Daoy (cell line): ENCODE measurements around the gene UCN2. TPM values are rescaled to one million over a fixed set of nuclear protein-coding genes. Genes with fewer than 3 reads are reported as not detected.

Experiments
- DNase-seq: peaks from one replicate; pipeline ENCODE4 v3.0.0-alpha.2; 2015; ENCODE audit warnings: low read depth
- total RNA-seq: library from RNA; depleted of rRNA; stranded (reverse); fragments of >200 nt; shearing (Covaris generic); gene quantifications from 2 replicates; pipeline ENCODE4 v1.2.3, GENCODE V29; 2014; rRNA removed

The UCN2 gene, protein sequence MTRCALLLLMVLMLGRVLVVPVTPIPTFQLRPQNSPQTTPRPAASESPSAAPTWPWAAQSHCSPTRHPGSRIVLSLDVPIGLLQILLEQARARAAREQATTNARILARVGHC
- total RNA-seq = 3.0 and 6.2 TPM in 2 replicates

DNA sequence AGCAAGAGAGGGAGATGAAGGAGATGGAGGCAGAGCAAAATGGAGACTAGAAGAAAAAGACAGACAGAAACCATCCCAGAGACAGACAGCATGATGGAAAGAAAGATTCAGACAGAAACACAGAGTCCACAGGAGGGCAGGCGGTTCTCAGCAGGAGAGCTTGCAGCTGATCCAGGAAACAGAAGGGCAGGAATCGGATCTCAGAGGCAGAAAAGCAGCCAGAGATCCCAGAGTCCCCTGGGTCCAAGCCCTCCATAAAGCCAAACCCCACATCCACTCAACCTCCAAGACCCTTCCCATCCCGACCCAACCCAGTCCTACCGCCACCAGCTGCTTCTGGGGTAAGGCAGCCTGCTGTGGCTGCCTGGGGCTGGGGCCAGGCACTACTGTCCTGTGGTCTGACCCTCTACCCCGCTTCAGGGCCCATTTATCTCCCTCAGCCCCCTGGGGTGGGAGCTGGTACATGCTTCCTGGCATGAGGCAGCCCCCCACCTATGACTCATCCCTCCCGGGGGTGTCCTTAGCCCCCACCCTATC, at the start of gene UCN2:
TSS of gene UCN2 (minus strand) at position 400 of the 537 bp plus-strand sequence. CDS start 657 bp downstream, outside the sequence.
- DNase-seq = peak; percentile 58

DNA sequence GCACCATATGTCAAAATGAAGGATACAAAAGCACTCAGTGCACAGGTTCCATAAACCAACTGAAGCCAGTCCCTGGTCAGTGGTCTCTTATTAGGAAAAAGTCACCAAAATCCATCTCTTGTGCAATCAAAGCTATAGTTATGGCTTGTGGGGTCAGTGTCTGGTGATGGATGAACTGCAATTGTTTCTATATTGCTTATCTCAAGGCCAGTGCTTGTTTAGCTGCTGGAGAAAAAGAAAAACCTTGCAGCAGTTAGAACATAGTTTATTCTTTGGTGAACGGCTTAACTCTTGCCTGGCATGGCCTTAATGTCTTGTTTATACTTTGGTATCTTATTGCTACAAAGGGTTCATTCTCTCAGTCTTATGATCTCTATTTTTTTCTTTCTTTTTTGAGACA, 48.7 kb upstream of the UCN2 start:
- no peak for DNase-seq

DNA sequence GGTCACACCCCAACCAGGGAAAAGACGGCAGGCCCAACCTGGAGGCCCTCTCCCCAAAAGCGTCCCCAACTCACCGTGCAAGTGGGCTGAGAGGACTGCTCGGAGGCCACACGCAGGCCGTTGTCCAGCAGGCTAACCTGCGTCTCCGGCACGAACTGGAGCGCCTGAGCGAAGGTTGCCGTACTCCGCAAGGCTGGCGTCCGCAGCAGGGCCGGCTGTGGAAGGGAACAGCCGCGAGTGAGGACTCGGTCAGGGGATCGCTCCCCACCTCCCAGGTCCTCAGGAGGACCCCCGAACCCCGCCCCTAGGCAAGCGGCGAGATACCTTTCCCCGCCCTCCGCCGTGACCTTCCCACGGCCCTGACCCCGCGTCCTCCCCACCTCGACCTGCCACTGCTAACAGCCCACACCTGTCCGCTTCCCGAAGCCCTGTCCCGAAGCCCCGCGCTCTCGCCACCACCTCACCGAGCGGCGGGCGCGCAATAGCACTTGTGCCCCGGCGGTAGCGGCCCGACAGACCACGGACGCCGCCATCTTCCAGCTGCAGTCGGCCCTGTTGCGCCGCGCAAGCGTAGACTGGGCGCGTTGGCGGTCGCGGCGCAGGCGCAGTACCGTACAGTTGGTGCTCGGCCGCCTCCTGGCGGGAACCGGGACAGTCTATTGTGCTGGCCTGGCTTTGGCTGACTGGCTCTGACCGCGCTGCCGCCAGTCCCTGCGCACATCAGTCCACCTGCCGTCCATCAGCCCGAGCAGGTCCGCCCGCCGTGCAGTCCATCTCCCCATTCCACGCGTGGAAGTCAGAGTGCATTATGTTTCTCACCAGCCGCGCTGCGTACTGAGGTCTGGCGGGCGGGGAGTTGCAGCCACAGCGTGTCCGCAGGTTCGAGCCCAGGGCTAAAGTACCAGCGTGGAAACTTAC, 45.8 kb upstream of the UCN2 start, which contains the start of gene UQCRC1:
TSS of gene UQCRC1 (minus strand) at position 559 of the 918 bp plus-strand sequence. CDS start at position 533, 26 bp downstream.
- DNase-seq = peak; percentile 95

DNA sequence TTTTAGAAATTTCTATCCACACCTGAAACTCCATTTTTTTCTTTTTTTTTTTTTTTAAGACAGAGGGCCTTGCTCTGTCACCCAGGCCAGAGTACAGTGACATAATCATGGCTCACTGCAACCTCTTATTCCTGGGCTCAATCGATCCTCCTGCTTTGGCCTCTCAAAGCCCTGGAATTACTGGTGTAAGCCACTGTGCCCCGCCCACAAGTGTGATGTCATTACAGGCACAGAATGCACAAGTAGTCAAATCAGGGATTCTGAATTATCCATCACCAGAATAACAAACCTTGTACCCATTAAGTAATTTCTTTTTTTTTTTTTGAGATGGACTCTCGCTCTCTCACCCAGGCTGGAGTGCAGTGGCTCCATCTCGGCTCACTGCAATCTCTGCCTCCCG, 43.9 kb upstream of the UCN2 start:
- no peak for DNase-seq

DNA sequence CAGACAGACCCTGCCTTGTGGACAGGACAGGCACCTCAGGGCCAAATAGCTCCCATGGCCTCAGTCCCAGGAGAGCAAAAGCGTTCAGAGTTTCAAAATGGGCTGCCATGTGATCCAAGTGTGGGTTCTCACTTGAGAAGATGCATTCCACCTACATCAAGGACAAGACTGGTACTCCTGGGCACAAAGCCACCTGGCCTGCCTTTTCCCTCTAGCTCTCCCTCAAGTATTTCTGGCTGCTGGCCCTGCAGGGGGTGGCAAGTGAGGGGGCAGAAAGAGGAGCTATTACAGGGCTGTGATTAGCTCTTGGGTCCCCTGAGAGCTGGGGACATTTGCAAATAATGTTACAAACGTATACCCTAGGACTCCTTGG, 38.0 kb upstream of the UCN2 start:
- no peak for DNase-seq

DNA sequence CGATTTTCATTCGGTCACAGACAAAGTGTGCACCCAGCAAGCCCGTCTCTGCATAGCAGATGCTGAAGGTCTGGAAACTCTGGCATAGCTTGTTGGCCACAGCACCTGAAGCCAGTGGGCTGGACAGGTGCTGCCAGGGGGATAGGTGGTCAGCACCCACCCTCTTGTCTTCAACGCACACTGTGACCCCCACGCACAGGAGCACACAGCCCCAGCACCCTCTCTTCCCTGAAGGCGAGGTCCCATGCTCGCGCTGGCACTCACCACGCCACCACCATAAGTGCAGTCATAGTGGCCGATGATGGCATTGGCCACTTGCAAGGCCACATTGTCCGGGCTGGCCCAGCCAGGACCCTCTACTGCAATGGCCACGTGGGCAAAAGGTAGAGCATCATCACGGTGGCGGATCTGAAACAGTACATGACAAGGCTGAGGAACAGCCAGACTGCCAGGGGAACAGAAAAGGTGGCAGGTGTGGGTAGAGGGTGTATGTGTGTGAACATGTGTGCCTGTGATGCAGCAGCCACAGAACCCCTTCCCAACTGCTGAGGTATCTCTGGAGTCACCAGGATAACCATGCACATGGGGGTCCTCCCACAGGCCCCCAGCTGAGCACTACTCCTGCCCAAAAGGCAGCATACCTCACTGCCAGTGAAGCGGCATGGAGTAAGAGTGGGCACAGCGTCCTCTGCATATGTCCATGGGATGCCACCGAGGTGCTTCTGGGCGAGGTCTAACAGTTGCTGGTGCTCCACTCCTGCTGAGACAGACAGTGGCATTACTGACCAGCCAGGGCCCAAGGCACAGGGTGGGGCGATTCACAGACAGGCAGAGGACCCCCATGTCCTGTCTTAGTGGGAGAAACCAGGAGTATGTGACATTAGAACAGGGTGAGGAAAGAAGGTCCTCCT, 37.4 kb upstream of the UCN2 start:
- no peak for DNase-seq

DNA sequence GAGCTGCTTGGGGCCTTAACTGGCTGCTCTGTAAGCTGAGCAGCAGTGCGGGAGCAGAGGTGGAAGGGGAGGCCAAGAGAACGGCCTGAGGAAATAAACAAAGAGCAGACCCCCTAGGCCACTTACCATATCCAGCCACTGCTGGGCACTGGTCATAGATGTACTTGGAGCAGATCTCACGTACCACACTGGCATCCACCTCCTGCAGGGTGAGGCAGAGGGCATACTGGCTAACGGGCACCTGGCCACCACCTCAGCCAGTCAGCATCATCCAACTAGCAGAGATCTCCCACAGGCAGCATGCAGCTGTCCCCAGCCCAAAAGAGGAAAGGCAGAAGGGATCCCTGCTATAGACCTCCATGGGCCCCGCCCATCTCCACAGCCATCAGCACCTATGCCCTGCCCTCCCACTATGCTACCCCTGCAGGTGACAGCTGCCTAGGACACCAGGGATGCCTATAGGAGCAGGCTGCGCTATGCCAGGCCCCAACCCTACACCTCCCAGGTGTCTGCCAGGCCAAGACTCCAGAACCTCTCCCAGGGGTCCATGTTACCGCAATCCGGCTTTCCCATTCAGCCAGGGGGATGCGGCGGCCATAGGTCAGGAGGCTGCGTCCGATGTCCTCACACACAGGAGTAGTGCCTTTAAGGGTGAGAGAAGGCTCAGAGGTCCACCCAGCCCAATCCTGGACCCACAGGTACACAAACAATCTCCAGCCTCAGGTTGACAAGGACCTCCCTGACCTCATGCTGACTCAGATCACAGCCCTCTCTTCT, 36.1 kb upstream of the UCN2 start:
- no peak for DNase-seq

DNA sequence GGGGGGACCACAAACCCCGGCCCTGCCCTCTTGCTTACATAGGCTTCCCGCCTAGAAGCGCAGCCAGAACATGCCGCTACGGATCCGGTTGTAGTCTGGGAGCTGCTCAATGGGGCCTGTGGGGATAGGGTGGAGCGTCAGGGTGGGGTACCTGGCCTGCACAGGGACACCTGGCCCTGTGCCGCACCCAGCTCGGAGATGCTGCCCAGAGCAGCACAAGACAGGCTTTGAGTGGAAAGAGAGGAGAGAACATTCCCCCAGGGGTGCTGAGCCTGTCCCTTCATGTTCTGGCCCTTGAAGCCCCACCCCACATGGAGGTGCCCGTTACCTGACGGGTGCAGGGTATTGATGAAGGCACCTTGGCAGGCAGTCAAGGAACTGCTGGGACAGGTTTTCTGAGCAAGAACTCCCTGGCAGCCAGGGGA, 35.5 kb upstream of the UCN2 start:
- DNase-seq = no peak

DNA sequence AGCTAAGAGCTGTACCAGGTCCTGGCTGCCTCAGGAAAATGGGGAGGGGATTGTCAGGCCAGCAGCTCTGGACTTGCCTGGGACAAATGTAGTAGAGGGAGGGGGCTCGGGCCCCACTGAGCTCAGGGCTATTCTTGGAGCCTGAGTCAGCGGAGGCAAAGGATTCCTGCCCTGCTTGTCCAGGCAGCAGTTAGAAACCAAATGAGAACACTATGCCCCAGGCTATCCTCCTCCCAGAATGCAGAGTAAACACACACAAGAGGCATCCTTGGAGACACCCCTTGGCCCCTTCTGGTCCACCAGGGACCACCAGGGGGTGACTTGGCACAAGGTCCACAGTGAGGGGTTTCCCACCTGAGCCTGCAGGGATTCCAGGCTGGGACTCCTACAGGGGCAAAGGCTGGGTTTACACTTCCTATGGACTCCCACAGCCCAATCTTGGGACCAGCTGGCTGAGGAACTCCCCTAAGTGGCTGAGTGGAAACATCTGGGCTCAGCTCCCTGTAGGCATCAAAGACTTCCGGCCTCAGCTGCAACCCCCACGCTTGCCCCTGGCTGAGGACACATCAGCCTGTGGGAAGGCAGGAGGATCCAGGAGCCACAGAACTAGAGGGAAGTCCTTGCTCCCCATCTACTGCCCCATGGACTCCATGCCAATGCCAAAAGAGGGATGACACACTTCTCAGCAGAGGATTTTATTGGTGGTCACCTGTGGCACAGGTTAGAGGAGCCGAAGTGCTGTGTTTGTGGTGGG, 34.9 kb upstream of the UCN2 start:
- peak; percentile 94 for DNase-seq

DNA sequence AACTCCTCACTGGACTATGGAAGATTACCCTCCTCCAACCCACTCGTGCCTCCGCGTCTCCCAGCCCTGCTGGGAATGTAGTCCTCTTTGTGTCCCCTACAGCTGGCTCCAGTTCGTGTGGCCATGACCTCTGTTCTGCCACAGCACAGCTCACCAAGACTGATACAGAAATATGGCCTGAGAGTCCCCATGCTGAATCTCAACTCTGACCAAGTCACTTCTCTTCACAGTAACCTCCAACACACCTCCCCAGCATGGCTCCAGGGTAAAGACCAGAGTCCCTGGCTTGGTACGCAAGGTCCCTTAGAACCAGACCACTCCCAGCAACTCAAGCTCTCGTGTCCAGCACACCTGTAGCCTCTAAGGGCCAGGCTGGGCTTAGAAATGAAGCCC, 33.8 kb upstream of the UCN2 start:
- no peak for DNase-seq

DNA sequence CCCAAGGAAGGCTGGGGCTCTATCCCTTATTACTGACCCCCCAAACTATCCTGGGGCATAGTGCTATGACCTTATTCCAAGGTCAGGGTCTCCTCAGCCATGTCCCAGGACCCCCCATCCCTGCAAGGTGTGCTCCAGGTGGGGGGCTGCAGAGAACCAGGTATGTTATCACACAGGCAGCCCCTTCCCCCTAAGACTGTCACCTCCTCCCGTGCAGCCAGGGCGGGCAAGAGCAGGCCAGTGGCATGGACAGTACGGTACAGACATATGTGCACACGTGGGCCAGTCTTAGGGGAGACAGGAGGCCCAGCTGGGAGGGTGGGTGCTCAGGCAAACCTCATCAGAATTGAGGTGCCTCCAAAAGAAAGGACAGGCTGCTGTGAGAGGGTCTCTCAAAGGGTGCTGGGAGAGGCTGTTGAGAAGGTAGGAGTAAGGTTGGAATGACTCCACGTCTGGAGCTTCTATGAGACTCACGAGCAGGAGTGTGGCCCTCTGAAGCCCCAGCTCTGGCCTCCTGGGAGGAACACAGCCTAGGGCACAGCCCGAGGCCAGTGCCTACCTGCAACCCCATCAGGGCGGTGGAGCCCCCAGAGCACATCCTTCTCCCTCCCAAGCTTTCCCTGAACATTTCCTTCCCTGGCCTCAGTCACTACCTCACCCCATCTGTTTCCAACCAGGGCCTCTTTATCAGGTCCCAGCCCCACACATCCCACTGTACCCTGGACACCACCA, 33.3 kb upstream of the UCN2 start:
- DNase-seq = no peak

DNA sequence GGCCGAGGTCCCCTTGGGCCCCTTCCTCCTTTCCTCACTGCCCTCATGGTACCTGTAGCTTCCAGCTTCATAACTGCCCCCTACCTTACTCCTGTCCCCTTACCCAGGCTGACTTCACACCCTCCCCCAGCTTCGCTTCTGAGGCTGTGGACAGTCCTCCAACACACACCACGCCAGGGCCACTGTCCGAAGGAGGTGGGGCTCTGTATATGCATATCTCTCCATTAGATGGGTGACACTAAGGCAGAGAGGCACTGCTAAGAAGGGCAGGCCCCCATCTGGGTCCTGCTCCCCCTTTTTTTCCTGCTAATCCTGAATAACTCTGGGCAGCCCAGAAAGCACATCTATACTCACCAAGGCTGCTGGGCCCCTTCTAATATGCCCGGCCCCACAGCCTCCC, 32.6 kb upstream of the UCN2 start:
- no peak for DNase-seq

DNA sequence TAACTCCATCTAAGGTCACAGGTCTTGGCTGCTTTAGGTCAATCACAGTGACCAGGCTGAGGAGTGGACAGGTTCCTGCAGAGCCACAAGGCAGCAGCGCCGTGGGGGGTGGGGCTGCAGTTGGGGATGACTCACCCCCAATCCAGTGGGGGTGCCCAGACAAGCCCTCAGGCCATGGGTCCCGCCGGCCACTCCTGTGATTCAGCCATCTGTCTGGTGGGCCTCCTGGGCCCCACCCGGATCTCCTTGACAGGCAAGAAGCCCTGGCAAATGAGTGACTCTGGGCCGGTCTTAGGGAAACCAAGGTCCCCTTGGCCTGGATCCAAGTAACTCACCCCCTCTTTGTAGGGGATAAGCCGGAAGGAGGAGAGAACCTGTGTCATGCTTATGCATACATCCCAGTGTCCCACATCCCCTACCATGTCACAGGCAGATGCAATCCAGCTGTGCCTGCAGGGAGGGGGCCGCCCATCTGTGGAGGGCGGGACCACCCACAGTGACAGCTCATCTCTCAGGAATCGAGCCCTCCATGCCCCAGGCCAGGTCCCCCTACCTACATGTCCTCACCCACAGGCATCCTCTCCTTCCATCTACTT, 32.0 kb upstream of the UCN2 start:
- peak; percentile 97 for DNase-seq

DNA sequence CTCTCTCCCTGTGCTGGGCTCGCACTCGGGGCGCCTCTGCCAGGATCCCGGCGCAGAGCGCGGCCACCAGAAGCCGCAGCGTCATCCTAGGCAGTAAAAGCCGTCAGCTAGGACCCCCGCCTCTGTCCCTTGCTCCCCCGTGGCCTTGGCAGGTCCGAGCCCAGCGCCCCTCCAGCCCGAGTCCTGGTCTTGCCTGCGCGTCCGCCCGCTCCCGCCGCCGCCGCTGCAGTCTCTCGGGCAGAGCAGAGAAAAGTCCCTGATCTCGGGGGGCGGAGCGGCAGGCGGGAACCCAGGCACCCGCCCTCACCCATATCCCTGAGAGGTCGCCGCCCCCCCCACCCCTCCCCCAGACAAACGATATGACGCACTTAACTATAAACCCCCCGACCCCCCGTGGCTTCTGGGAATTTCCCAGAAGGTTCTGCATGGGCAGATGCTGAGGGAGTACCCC, 31.5 kb upstream of the UCN2 start, which contains the start of gene COL7A1:
TSS of gene COL7A1 (minus strand) at position 255 of the 451 bp plus-strand sequence. CDS start at position 85, 170 bp downstream.
- DNase-seq = no peak

DNA sequence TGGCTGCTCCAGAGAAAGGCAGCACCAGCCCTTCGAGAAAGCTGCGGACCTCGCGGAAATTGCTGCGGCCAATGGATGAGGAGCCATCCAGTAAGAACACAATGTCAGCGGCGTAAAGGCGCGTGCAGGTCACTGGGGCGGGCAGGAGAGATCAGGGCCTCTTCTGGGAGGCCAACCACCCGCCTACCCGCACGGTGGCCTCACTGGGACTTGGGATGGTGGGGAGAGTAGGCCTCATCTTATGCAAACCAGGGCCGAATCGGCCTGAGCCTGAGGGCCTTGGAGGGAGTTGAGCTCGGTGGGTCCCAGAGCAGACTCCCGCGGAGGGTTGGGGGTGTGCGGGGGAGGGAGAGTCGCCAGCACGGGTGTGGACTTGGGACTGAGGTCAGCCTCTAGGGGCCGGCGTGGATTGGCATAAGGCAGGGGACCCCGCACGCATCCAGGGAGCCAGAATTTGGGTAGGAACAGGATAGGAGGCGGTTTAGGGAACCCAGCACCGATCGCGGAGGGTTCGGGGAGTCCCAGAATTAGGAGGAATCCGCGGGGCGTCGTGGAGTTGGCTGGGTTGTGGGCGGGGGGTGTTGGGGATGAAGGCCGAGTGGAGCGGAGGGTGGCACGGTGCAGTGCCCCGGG, 31.0 kb upstream of the UCN2 start:
- DNase-seq = peak; percentile 32

DNA sequence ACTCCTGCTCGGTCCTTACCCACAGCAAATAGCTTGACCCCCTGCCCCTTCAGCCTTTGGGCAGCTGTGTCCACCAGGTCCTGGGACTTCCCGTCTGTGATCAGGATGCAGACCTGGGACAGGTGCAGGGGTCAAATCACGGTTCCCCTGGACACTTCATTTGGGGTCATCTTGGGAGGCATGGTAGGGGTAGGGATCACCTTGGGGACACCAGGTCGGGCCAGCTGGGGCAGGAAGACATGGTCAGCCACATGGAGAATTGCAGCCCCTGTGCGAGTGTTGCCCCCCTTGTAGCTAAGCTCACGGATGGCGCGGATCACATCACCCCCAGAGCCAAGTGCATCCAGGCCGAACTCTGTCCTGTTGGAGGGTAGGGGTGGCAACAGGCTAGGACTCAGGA, 29.8 kb upstream of the UCN2 start:
- no peak for DNase-seq

DNA sequence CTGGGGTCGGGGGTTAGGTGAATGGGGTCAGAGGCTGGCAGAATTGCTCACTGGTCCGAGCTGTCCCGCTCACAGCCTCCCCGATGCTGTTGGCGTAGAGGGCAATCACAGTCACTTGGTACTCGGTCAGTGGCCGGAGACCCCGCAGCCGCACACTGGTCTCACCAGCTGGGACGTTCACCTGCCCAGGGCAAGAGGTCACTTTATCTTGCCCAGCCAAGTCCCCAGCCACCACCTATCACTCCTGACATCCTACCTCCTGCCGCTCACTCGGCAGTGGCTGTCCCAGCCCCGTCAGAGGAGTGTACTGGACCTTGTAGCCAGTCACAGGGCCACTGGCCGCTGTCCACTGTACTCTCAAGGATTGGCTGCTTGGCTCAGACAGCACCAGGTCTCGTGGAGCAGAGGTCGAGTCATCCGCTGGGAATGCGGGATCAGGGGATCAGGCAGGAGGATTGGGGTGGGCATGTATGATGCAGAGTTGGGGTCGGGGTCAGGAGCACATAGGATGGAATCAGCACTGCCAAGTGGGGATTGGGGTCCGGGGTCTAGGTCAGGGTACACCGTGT, 29.0 kb upstream of the UCN2 start:
- no peak for DNase-seq

DNA sequence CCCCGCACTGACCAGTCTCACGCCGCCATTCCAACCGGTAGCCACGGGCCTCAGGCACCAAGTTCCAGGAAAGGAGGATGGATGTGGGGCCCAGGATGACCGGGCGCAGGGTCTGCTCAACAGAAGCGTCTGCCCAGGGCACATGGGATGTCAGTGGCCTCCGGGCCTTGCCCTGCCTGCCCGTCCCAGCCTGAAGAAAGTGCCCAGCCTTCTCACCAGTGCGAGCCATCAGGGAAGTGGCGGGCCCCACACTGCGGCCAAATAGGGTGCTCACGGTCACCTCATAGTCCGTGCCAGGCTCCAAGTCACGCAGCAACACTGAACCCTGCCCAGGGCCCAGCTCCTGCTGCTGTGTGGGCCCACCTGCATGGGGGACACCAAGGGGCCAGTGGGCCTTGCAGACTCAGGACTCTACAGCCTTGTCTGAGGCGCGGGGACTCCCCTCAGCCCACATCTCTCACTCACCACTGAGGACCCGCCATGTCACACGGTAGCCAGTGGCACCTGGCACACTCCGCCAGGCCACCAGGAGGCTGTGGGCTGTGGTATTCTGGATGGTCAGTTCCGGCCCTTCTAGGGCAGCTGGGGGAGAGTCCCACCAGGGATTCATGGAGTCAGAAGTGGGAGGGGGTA, 28.4 kb upstream of the UCN2 start:
- DNase-seq = no peak
